GM12878 (cell line): ENCODE results near the gene JMJD7. TPM values are rescaled to one million over a fixed set of nuclear protein-coding genes. Genes with fewer than 3 reads are reported as not detected.

Experiments
- ATAC-seq: fragments of 200-7000 bp; cut with Tn5 transposase; 3 replicates; pipeline ENCODE4 v1.9.1; 2020; ENCODE audit warnings: mild to moderate bottlenecking, moderate library complexity
- BruUV-seq: library from RNA; stranded (reverse); fragments of 400-500 nt; replicated peaks from 2 replicates; lab custom pipeline; 2021; lab: Mats Ljungman, UMichigan
- CTCF ChIA-PET: fragments of 300-600 bp; sonication (Branson Sonifier 250); formaldehyde crosslinking; extraction: SDS; loops from one replicate; lab custom pipeline; 2021; ENCODE audit warnings: inconsistent platforms; lab: Yijun Ruan, JAX
- POLR2A ChIA-PET: fragments of 350-600 bp; formaldehyde crosslinking; extraction: SDS; loops from one replicate; lab custom pipeline; 2021; ENCODE audit warnings: inconsistent platforms; lab: Charles Lee
- RAD21 ChIA-PET: fragments of 300-600 bp; sonication (Branson Sonifier 250); formaldehyde crosslinking; loops from one replicate; lab custom pipeline; 2023; ENCODE audit warnings: antibody characterized with exemption; ENCODE audit not compliant: unreplicated experiment; lab: Charles Lee
- SMC1A ChIA-PET: fragments of 300-600 bp; sonication (Branson Sonifier 250); formaldehyde crosslinking; loops from one replicate; lab custom pipeline; 2023; ENCODE audit not compliant: unreplicated experiment, uncharacterized antibody; lab: Charles Lee
- DNase-seq: peaks from one replicate; pipeline ENCODE4 v3.0.0-alpha.2; 2011; ENCODE audit warnings: low read depth, low spot score
- FAIRE-seq: peaks from 3 replicates; lab custom pipeline; 2011; peaks lifted over from hg19 to GRCh38; lab: Jason Lieb, UNC
- H2AFZ ChIP-seq: 2 replicates; pipeline ENCODE4 v1.6.0; 2011; ENCODE audit warnings: low read depth, low read length, control low read depth; ENCODE audit not compliant: control insufficient read depth
- H3K27ac ChIP-seq: 2 replicates; pipeline ENCODE4 v1.5.1; 2011; ENCODE audit warnings: control low read depth; ENCODE audit not compliant: control insufficient read depth, insufficient read depth
- H3K27me3 ChIP-seq, 2 experiments: replicated peaks in 1 of 2; 2 replicates each; pipeline versions ENCODE4 v1.6.0 to v1.6.1; 2011; ENCODE audit warnings: low read length in 1 of 2; ENCODE audit not compliant: control insufficient read depth in 2 of 2, insufficient read depth in 2 of 2
- H3K36me3 ChIP-seq, 2 experiments: 2 replicates each; pipeline ENCODE4 v1.5.1; 2011; ENCODE audit warnings: low read length in 1 of 2; ENCODE audit not compliant: control insufficient read depth in 2 of 2, insufficient read depth in 2 of 2
- H3K4me1 ChIP-seq: 2 replicates; pipeline ENCODE4 v1.6.1; 2011; ENCODE audit warnings: mild to moderate bottlenecking, low read length, moderate library complexity, mixed read lengths; ENCODE audit not compliant: control insufficient read depth, insufficient read depth
- H3K4me2 ChIP-seq: 2 replicates; pipeline ENCODE4 v1.6.0; 2011; ENCODE audit warnings: control low read depth; ENCODE audit not compliant: control insufficient read depth, insufficient read depth
- H3K4me3 ChIP-seq: fragments of 200-600 bp; sonication (generic); 2 replicates; pipeline ENCODE4 v1.5.1; 2016
- H3K79me2 ChIP-seq: 2 replicates; pipeline ENCODE4 v1.6.0; 2011; ENCODE audit warnings: low read length; ENCODE audit not compliant: control insufficient read depth, insufficient read depth
- H3K9ac ChIP-seq: 2 replicates; pipeline ENCODE4 v1.8.0; 2011; ENCODE audit warnings: low read length, control low read depth, mixed read lengths; ENCODE audit not compliant: control insufficient read depth, insufficient read depth
- H3K9me3 ChIP-seq: replicated peaks from 3 replicates; pipeline ENCODE4 v1.5.1; 2011; ENCODE audit warnings: mild to moderate bottlenecking, low read length; ENCODE audit not compliant: control insufficient read depth, insufficient read depth
- H4K20me1 ChIP-seq: 2 replicates; pipeline ENCODE4 v1.6.0; 2011; ENCODE audit not compliant: control insufficient read depth, insufficient read depth
- E4F1 ChIP-seq: fragments of 450-650 bp; IDR thresholded peaks from 2 replicates; pipeline ENCODE4 v1.6.1; 2018; ENCODE audit warnings: borderline replicate concordance, mild to moderate bottlenecking; ENCODE audit not compliant: partially characterized antibody
- GATAD2B ChIP-seq: fragments of 450-650 bp; conservative IDR thresholded peaks from 2 replicates; pipeline ENCODE4 v1.6.1; 2017; ENCODE audit warnings: low read depth, mild to moderate bottlenecking, moderate library complexity
- KLF5 ChIP-seq: fragments of 450-650 bp; IDR thresholded peaks from 2 replicates; pipeline ENCODE4 v1.6.1; 2014; ENCODE audit warnings: mild to moderate bottlenecking; ENCODE audit not compliant: partially characterized antibody
- MAX ChIP-seq: IDR thresholded peaks from 2 replicates; pipeline ENCODE4 v1.6.1; 2012; ENCODE audit warnings: low read depth, low read length, improper control_type of control experiment
- RAD21 ChIP-seq: IDR thresholded peaks from 2 replicates; pipeline ENCODE4 v1.6.1; 2011; ENCODE audit warnings: mild to moderate bottlenecking, low read depth, low read length, moderate library complexity; ENCODE audit not compliant: insufficient read depth
- REST ChIP-seq: IDR thresholded peaks from 2 replicates; pipeline ENCODE4 v1.6.1; 2012; ENCODE audit warnings: mild to moderate bottlenecking, low read depth, low read length
- SUZ12 ChIP-seq: fragments of 200-600 bp; sonication (generic); IDR thresholded peaks from one replicate; pipeline ENCODE4 v1.6.1; 2018; ENCODE audit warnings: antibody characterized with exemption, mild to moderate bottlenecking; ENCODE audit not compliant: unreplicated experiment
- ZNF207 ChIP-seq: fragments of 450-650 bp; IDR thresholded peaks from 2 replicates; pipeline ENCODE4 v1.6.1; 2014; ENCODE audit warnings: antibody characterized with exemption, mild to moderate bottlenecking, borderline replicate concordance
- ZNF592 ChIP-seq: fragments of 450-650 bp; IDR thresholded peaks from 2 replicates; pipeline ENCODE4 v1.6.1; 2017; ENCODE audit warnings: mild to moderate bottlenecking, moderate library complexity
- ZNF622 ChIP-seq: fragments of 450-650 bp; IDR thresholded peaks from 2 replicates; pipeline ENCODE4 v1.6.1; 2017; ENCODE audit warnings: mild to moderate bottlenecking, inconsistent platforms
- WGBS: methylation state at CpG from one replicate; pipeline ENCODE4 v1.1.6; 2016; ENCODE audit warnings: low lambda C conversion rate; ENCODE audit not compliant: insufficient replicate concordance, insufficient coverage; ENCODE audit errors: missing lambda C conversion rate; 5-methylcytosine and 5-hydroxymethylcytosine counted together
- in situ Hi-C: fragments of 300-500 bp; cut with MboI; formaldehyde crosslinking; loops from 9 replicates; pipeline ENCODE4 v1.14.3; 2018; ENCODE audit warnings: mixed read lengths
- intact Hi-C: fragments of 100-400 bp; cut with micrococcal nuclease; formaldehyde crosslinking; loops from one replicate; pipeline ENCODE4 v1.14.2; 2022; ENCODE audit not compliant: unreplicated experiment
- polyA plus RNA-seq, 11 experiments: library from polyadenylated mRNA; depleted of rRNA in 4 of 11; unstranded in 6 of 11; stranded (reverse) in 5 of 11; fragments of >200 nt; fragmentation: Nextera tagmentation in 4 of 11; fragmentation: Illumina TruSeq in 1 of 11; extraction: Ambion mirVana in 4 of 11; extraction: Trizol in 1 of 11; gene quantifications; 1 replicate in 1 of 11; 2 replicates in 10 of 11; pipeline versions ENCODE4 v1.2.1 to v1.2.3, GENCODE V29; 2011 to 2016; ENCODE audit warnings: inconsistent platforms in 2 of 11, missing spikeins in 2 of 11, low read depth in 1 of 11
- total RNA-seq, 4 experiments: library from RNA; depleted of rRNA in 3 of 4; stranded (reverse); fragments of >200 nt in 3 of 4; fragmentation: Illumina TruSeq in 1 of 4; extraction: Trizol in 1 of 4; gene quantifications; 2 replicates each; pipeline versions ENCODE4 v1.2.1 to v1.2.3, GENCODE V29; 2013 to 2021

The JMJD7 gene
- total and polyA plus RNA-seq, 10 of the 15 experiments (the other 5 are each of a cell fraction or from before 2014, with no cell fraction given) = 0.79 to 12.2 (median 6.5) TPM

- no peak for TF ChIP-seq ZNF592
- TF ChIP-seq KLF5 = no peak
Measured at GRCh38 chr15:41801850-41802455, 25.9 kb upstream of the JMJD7 start (continued).

- Histone ChIP-seq H3K4me2 (no peak overlapping the region), H3K79me2 (no peaks in the 10 kb centered on the region), H3K9me3 (no peaks in the 10 kb centered on the region; the same call in 2 of the 3 replicates), H3K36me3 (peaks cover 0 to 4% of the 10 kb centered on the region in 2 experiments; a peak in 3 of 4 replicates), H3K27ac (no peak overlapping the region), H3K9ac (no peak overlapping the region), H3K4me1 (0 out of 2 replicates have a peak, but pooled peaks cover 3% of the 10 kb centered on the region), H3K4me3 (no peak overlapping the region), H3K27me3 (no peaks in the 10 kb centered on the region), H2AFZ (no peak overlapping the region), H4K20me1 (no peaks in the 10 kb centered on the region)
- ChIA-PET SMC1A (interaction anchor here (1.2 to 5.9 kb wide), 4 partner anchors 24 to 31 kb away, joined by 4 to 72 read pairs (median 4); partner anchors contain the start of gene MAPKBP1), CTCF (interaction anchor here (0.7 to 5.7 kb wide), 3 partner anchors 30 to 218 kb away, joined by 3 to 66 read pairs (median 34); partner anchors contain the start of gene MAPKBP1), RAD21 (interaction anchor here (12.6 kb wide), 1 partner anchor 30 kb away, joined by 305 read pairs; the partner anchor contains the start of gene MAPKBP1), POLR2A (interaction anchor here (7.0 kb wide), 1 partner anchor 30 kb away, joined by 32 read pairs; the partner anchor contains the start of gene MAPKBP1)
- WGBS = 91% methylated on average over 2 of the region's 2 CpGs
- BruUV-seq = no TSS peak
- in situ Hi-C loops = no loop called here
- DNase-seq (no peak), FAIRE-seq (no peak), ATAC-seq (no peak)
- intact Hi-C loops = no loop called here
- TF ChIP-seq ZNF207 (no peak), SUZ12 (no peak), GATAD2B (no peak), ZNF622 (no peak), RAD21 (no peak), REST (no peak), E4F1 (no peak), MAX (no peak)
Measured at GRCh38 chr15:41804361-41804760, 23.5 kb upstream of the JMJD7 start.
